ENCODE data around the gene CSNK2A1.
"Not testable (repeated sequence)": the region's sequence is repeated elsewhere in the genome, so short reads cannot be mapped to it uniquely, and the experiment has no call there.

The CSNK2A1 gene

GRCh38 chr20:481167-481566 is 62.4 kb downstream of the CSNK2A1 start:
- no peak overlapping the region for H3K4me3 ChIP-seq (ENCODE audit: low read length)
- WGBS = 100% methylated on average over 1 of the region's 1 CpG
- H3K36me3 ChIP-seq (ENCODE audit: insufficient read depth, low read length) = peaks cover 91% of the 10 kb centered on the region
- H3K27ac ChIP-seq (ENCODE audit: low read depth, low read length) = no peak overlapping the region
- no peaks in the 10 kb centered on the region for H3K4me1 ChIP-seq (ENCODE audit: insufficient read depth, low read length)
- no peak overlapping the region for H3K9ac ChIP-seq (ENCODE audit: low read depth, low read length)
- H3K9me3 ChIP-seq (ENCODE audit: insufficient read depth, low read depth, low read length) = no peaks in the 10 kb centered on the region
- no peaks in the 10 kb centered on the region for H3K27me3 ChIP-seq (ENCODE audit: insufficient read depth, low read length)

- H3K27ac ChIP-seq (ENCODE audit: low read depth, low read length) = no peak overlapping the region; the same call in 1 of the 2 replicates
- no peak overlapping the region for H3K4me3 ChIP-seq (ENCODE audit: low read length)
- H3K9ac ChIP-seq (ENCODE audit: low read depth, low read length) = no peak overlapping the region
- no peaks in the 10 kb centered on the region for H3K27me3 ChIP-seq (ENCODE audit: insufficient read depth, low read length)
- WGBS = no CpG with 5 or more reads among the region's 3 CpGs
- H3K36me3 ChIP-seq (ENCODE audit: insufficient read depth, low read length) = peaks cover 80% of the 10 kb centered on the region
- no peaks in the 10 kb centered on the region for H3K9me3 ChIP-seq (ENCODE audit: insufficient read depth, low read depth, low read length)
- no peaks in the 10 kb centered on the region for H3K4me1 ChIP-seq (ENCODE audit: insufficient read depth, low read length)
Measured at GRCh38 chr20:480044-480443, 63.5 kb downstream of the CSNK2A1 start.

- no peaks in the 10 kb centered on the region for H3K4me1 ChIP-seq (ENCODE audit: insufficient read depth, low read length)
- H3K36me3 ChIP-seq (ENCODE audit: insufficient read depth, low read length) = peaks cover 76% of the 10 kb centered on the region
- no peak overlapping the region; the same call in 1 of the 2 replicates for H3K27ac ChIP-seq (ENCODE audit: low read depth, low read length)
- no peaks in the 10 kb centered on the region for H3K9me3 ChIP-seq (ENCODE audit: insufficient read depth, low read depth, low read length)
- 90% methylated on average over 2 of the region's 2 CpGs for WGBS
- no peak overlapping the region for H3K9ac ChIP-seq (ENCODE audit: low read depth, low read length)
- no peak overlapping the region for H3K4me3 ChIP-seq (ENCODE audit: low read length)
- no peaks in the 10 kb centered on the region for H3K27me3 ChIP-seq (ENCODE audit: insufficient read depth, low read length)
Measured at GRCh38 chr20:479487-479886, 64.1 kb downstream of the CSNK2A1 start.

- H3K9me3 ChIP-seq (ENCODE audit: insufficient read depth, low read depth, low read length) = no peaks in the 10 kb centered on the region
- H3K4me1 ChIP-seq (ENCODE audit: insufficient read depth, low read length) = no peaks in the 10 kb centered on the region
- no peak overlapping the region for H3K9ac ChIP-seq (ENCODE audit: low read depth, low read length)
- H3K27me3 ChIP-seq (ENCODE audit: insufficient read depth, low read length) = no peaks in the 10 kb centered on the region
- WGBS = 89% methylated on average over 3 of the region's 3 CpGs
- H3K36me3 ChIP-seq (ENCODE audit: insufficient read depth, low read length) = peaks cover 74% of the 10 kb centered on the region
- no peak overlapping the region for H3K27ac ChIP-seq (ENCODE audit: low read depth, low read length)
- no peak overlapping the region for H3K4me3 ChIP-seq (ENCODE audit: low read length)
Measured at GRCh38 chr20:478949-479429, 64.6 kb downstream of the CSNK2A1 start.

GRCh38 chr20:478010-478948 is 65.3 kb downstream of the CSNK2A1 start:
- Histone ChIP-seq H3K9ac (ENCODE audit: low read depth, low read length) (no peak overlapping the region), H3K9me3 (ENCODE audit: insufficient read depth, low read depth, low read length) (0 out of 2 replicates have a peak, but pooled peaks cover 5% of the 10 kb centered on the region), H3K27ac (ENCODE audit: low read depth, low read length) (no peak overlapping the region), H3K36me3 (ENCODE audit: insufficient read depth, low read length) (peaks cover 74% of the 10 kb centered on the region), H3K4me1 (ENCODE audit: insufficient read depth, low read length) (no peaks in the 10 kb centered on the region), H3K27me3 (ENCODE audit: insufficient read depth, low read length) (no peaks in the 10 kb centered on the region), H3K4me3 (ENCODE audit: low read length) (no peak overlapping the region)
- 95% methylated on average over 8 of the region's 8 CpGs for WGBS

GRCh38 chr20:476561-477249 is 66.9 kb downstream of the CSNK2A1 start:
- not testable (repeated sequence) for H3K9ac ChIP-seq (ENCODE audit: low read depth, low read length); H3K4me1 ChIP-seq (ENCODE audit: insufficient read depth, low read length); H3K4me3 ChIP-seq (ENCODE audit: low read length); H3K27me3 ChIP-seq (ENCODE audit: insufficient read depth, low read length); H3K27ac ChIP-seq (ENCODE audit: low read depth, low read length)
- H3K9me3 ChIP-seq (ENCODE audit: insufficient read depth, low read depth, low read length) = peaks cover 12% of the 10 kb centered on the region; the same call in 1 of the 2 replicates
- peaks cover 59% of the 10 kb centered on the region for H3K36me3 ChIP-seq (ENCODE audit: insufficient read depth, low read length)
- WGBS = 93% methylated on average over 6 of the region's 6 CpGs

GRCh38 chr20:475463-476357 is 67.9 kb downstream of the CSNK2A1 start:
- Histone ChIP-seq H3K9ac (ENCODE audit: low read depth, low read length) (no peak overlapping the region), H3K4me3 (ENCODE audit: low read length) (no peak overlapping the region), H3K27me3 (ENCODE audit: insufficient read depth, low read length) (no peaks in the 10 kb centered on the region), H3K9me3 (ENCODE audit: insufficient read depth, low read depth, low read length) (peaks cover 12% of the 10 kb centered on the region; the same call in 1 of the 2 replicates), H3K27ac (ENCODE audit: low read depth, low read length) (no peak overlapping the region), H3K36me3 (ENCODE audit: insufficient read depth, low read length) (peaks cover 49% of the 10 kb centered on the region), H3K4me1 (ENCODE audit: insufficient read depth, low read length) (no peaks in the 10 kb centered on the region)
- 95% methylated on average over 6 of the region's 6 CpGs for WGBS

GRCh38 chr20:474581-474980 is 69.0 kb downstream of the CSNK2A1 start:
- Histone ChIP-seq H3K27ac (ENCODE audit: low read depth, low read length) (no peak overlapping the region), H3K9me3 (ENCODE audit: insufficient read depth, low read depth, low read length) (peaks cover 21% of the 10 kb centered on the region; the same call in 1 of the 2 replicates)
- 99% methylated on average over 2 of the region's 2 CpGs for WGBS

GRCh38 chr20:472889-473292 is 70.7 kb downstream of the CSNK2A1 start:
- Histone ChIP-seq H3K4me3 (ENCODE audit: low read length) (no peak overlapping the region), H3K27ac (ENCODE audit: low read depth, low read length) (no peak overlapping the region), H3K36me3 (ENCODE audit: insufficient read depth, low read length) (peaks cover 22% of the 10 kb centered on the region), H3K27me3 (ENCODE audit: insufficient read depth, low read length) (no peaks in the 10 kb centered on the region), H3K9ac (ENCODE audit: low read depth, low read length) (no peak overlapping the region), H3K4me1 (ENCODE audit: insufficient read depth, low read length) (no peaks in the 10 kb centered on the region), H3K9me3 (ENCODE audit: insufficient read depth, low read depth, low read length) (peaks cover 27% of the 10 kb centered on the region)
- WGBS = 80% methylated on average over 1 of the region's 1 CpG

More at GRCh38 chr20:474581-474980, 69.0 kb downstream of the CSNK2A1 start:
- no peaks in the 10 kb centered on the region for H3K27me3 ChIP-seq (ENCODE audit: insufficient read depth, low read length)
- H3K4me1 ChIP-seq (ENCODE audit: insufficient read depth, low read length) = no peaks in the 10 kb centered on the region
- no peak overlapping the region for H3K4me3 ChIP-seq (ENCODE audit: low read length)
- no peak overlapping the region for H3K9ac ChIP-seq (ENCODE audit: low read depth, low read length)
- peaks cover 38% of the 10 kb centered on the region for H3K36me3 ChIP-seq (ENCODE audit: insufficient read depth, low read length)

- H3K9me3 ChIP-seq (ENCODE audit: insufficient read depth, low read depth, low read length) = peaks cover 33% of the 10 kb centered on the region
- no peak overlapping the region for H3K9ac ChIP-seq (ENCODE audit: low read depth, low read length)
- no peaks in the 10 kb centered on the region for H3K27me3 ChIP-seq (ENCODE audit: insufficient read depth, low read length)
- H3K27ac ChIP-seq (ENCODE audit: low read depth, low read length) = no peak overlapping the region
- no peak overlapping the region for H3K4me3 ChIP-seq (ENCODE audit: low read length)
- H3K4me1 ChIP-seq (ENCODE audit: insufficient read depth, low read length) = no peaks in the 10 kb centered on the region
- WGBS = 90% methylated on average over 9 of the region's 9 CpGs
- peaks cover 17% of the 10 kb centered on the region for H3K36me3 ChIP-seq (ENCODE audit: insufficient read depth, low read length)
Measured at GRCh38 chr20:472137-472846, 71.3 kb downstream of the CSNK2A1 start.
